ENCODE results near the gene ATXN1.
A peak's percentile ranks its signal among the peaks of the same experiment; 100 is the strongest.

The ATXN1 gene

DNA sequence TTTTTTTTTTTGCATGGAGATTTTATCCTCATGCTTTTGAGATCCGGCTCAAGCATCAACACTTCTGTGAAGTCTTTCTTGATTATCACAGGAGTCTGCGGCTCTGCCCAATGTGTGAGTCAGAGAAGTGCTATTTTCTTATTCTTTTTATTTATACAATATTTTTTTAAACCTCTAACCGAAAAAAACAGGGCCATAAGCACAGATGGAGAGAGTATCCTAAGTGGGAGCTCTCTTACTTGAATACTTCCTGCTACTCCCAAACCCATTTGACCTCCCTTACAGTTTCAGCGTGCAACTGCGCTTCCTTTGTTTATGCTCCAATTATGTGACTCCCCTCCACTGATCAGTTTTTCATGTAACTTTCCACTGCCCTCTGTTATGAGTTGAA lies 8.7 kb upstream of the ATXN1 start:
- POLR2A ChIA-PET, result interaction anchor here (1.1 kb wide), 1 partner anchor 8 kb away, joined by 6 read pairs; the partner anchor contains the start of gene ATXN1
- Histone ChIP-seq H3K4me3 (ENCODE audit: low read depth, low read length) (no peak overlapping the region), H3K9me3 (ENCODE audit: control insufficient read depth, insufficient read depth, low read depth, low read length) (no peaks in the 10 kb centered on the region), H3K36me3 (ENCODE audit: control insufficient read depth in 2 of 2, insufficient read depth in 1 of 2, low read length in 2 of 2) (no peaks in the 10 kb centered on the region), H3K27ac (ENCODE audit: extremely low read depth, low read depth, low read length) (peak overlapping the region; percentile 12; the same call in 1 of the 2 replicates), H3K4me1 (ENCODE audit: control insufficient read depth, insufficient read depth, low read length) (peaks cover 50% of the 10 kb centered on the region)
- CTCF ChIA-PET, result interaction anchor here (0.7 to 10.0 kb wide), 11 partner anchors 19 to 467 kb away, joined by 3 to 82 read pairs (median 4); no protein-coding TSS in a partner anchor
- TF ChIP-seq, protein P1, sequence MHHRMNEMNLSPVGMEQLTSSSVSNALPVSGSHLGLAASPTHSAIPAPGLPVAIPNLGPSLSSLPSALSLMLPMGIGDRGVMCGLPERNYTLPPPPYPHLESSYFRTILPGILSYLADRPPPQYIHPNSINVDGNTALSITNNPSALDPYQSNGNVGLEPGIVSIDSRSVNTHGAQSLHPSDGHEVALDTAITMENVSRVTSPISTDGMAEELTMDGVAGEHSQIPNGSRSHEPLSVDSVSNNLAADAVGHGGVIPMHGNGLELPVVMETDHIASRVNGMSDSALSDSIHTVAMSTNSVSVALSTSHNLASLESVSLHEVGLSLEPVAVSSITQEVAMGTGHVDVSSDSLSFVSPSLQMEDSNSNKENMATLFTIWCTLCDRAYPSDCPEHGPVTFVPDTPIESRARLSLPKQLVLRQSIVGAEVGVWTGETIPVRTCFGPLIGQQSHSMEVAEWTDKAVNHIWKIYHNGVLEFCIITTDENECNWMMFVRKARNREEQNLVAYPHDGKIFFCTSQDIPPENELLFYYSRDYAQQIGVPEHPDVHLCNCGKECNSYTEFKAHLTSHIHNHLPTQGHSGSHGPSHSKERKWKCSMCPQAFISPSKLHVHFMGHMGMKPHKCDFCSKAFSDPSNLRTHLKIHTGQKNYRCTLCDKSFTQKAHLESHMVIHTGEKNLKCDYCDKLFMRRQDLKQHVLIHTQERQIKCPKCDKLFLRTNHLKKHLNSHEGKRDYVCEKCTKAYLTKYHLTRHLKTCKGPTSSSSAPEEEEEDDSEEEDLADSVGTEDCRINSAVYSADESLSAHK (tag by site-specific recombination; IDR thresholded peaks at IDR 0.05), result no peak
- peak; percentile 54; the same call in 1 of the 2 replicates for TF ChIP-seq ZNF394 (tag by site-specific recombination; IDR thresholded peaks at IDR 0.05; ENCODE audit: borderline replicate concordance)
- TF ChIP-seq, protein P2, sequence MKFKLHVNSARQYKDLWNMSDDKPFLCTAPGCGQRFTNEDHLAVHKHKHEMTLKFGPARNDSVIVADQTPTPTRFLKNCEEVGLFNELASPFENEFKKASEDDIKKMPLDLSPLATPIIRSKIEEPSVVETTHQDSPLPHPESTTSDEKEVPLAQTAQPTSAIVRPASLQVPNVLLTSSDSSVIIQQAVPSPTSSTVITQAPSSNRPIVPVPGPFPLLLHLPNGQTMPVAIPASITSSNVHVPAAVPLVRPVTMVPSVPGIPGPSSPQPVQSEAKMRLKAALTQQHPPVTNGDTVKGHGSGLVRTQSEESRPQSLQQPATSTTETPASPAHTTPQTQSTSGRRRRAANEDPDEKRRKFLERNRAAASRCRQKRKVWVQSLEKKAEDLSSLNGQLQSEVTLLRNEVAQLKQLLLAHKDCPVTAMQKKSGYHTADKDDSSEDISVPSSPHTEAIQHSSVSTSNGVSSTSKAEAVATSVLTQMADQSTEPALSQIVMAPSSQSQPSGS (tag by site-specific recombination; IDR thresholded peaks at IDR 0.05; ENCODE audit: low read depth), result no peak
- no peak for TF ChIP-seq ZNF747 (tag by site-specific recombination; IDR thresholded peaks at IDR 0.05)
- TF ChIP-seq WT1 (tag by site-specific recombination; IDR thresholded peaks at IDR 0.05), result peak; percentile 67
- TF ChIP-seq, protein P3, sequence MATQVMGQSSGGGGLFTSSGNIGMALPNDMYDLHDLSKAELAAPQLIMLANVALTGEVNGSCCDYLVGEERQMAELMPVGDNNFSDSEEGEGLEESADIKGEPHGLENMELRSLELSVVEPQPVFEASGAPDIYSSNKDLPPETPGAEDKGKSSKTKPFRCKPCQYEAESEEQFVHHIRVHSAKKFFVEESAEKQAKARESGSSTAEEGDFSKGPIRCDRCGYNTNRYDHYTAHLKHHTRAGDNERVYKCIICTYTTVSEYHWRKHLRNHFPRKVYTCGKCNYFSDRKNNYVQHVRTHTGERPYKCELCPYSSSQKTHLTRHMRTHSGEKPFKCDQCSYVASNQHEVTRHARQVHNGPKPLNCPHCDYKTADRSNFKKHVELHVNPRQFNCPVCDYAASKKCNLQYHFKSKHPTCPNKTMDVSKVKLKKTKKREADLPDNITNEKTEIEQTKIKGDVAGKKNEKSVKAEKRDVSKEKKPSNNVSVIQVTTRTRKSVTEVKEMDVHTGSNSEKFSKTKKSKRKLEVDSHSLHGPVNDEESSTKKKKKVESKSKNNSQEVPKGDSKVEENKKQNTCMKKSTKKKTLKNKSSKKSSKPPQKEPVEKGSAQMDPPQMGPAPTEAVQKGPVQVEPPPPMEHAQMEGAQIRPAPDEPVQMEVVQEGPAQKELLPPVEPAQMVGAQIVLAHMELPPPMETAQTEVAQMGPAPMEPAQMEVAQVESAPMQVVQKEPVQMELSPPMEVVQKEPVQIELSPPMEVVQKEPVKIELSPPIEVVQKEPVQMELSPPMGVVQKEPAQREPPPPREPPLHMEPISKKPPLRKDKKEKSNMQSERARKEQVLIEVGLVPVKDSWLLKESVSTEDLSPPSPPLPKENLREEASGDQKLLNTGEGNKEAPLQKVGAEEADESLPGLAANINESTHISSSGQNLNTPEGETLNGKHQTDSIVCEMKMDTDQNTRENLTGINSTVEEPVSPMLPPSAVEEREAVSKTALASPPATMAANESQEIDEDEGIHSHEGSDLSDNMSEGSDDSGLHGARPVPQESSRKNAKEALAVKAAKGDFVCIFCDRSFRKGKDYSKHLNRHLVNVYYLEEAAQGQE (tag by site-specific recombination; IDR thresholded peaks at IDR 0.05), result no peak
- no peak for TF ChIP-seq ZNF777 (tag by site-specific recombination; IDR thresholded peaks at IDR 0.05; ENCODE audit: borderline replicate concordance)

DNA sequence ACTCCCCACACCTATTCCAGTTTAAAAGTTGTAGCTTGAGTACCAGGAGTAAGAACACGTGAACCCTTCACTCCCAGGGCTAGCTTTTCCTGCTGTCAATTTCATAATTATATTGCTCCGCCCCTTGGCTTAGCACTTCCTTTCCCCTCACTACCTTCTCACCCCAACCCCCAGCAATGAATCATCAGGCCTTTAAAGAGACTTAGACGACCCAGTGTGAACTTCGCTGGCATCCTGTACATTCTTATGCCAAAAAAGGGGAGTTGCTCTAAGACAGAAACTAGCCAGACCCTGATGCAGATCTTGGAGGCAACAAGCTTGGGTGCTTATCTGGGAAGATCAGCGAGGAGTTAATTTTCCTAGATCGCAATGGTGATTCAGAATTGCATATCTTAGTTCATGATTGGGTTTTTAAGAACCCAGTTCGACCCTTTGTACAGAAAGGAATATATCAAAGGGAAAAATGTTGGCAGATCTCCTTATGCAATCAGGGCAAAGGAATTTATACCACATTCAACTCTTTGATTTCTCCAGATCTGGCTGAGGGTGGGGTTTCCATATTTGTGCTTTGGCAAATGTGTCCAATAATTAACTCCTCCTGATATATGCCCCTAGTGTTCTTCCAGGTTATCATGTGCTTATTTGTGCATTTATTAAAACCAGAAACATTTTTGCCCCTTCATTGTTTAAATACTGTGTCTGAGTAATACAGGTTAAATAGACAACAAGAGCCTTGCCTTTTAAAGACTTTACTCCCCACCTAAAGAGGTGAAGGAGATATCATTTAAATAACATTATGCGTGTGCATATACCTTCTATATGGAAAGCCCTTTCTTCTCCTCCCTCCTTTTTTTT lies 8.1 kb upstream of the ATXN1 start:
- CTCF ChIA-PET, result interaction anchor here (0.6 to 10.0 kb wide), 9 partner anchors 105 to 437 kb away, joined by 3 to 82 read pairs (median 5); no protein-coding TSS in a partner anchor
- H3K9me3 ChIP-seq (ENCODE audit: control insufficient read depth, insufficient read depth, low read depth, low read length), result no peaks in the 10 kb centered on the region
- no peaks in the 10 kb centered on the region for H3K36me3 ChIP-seq (ENCODE audit: control insufficient read depth in 2 of 2, insufficient read depth in 1 of 2, low read length in 2 of 2)
- peaks cover 49% of the 10 kb centered on the region for H3K4me1 ChIP-seq (ENCODE audit: control insufficient read depth, insufficient read depth, low read length)
- H3K27ac ChIP-seq (ENCODE audit: extremely low read depth, low read depth, low read length), result peak overlapping the region; percentile 47
- H3K4me3 ChIP-seq (ENCODE audit: low read depth, low read length), result no peak overlapping the region
- POLR2A ChIA-PET, result interaction anchor here (1.2 kb wide), 1 partner anchor 34 kb away, joined by 5 read pairs; no protein-coding TSS in a partner anchor
- TF ChIP-seq ZNF433 (tag by site-specific recombination; IDR thresholded peaks at IDR 0.05; ENCODE audit: low read depth), result no peak
- TF ChIP-seq ZBTB48 (tag by site-specific recombination; IDR thresholded peaks at IDR 0.05), result no peak
- no peak for TF ChIP-seq ZNF157 (tag by site-specific recombination; IDR thresholded peaks at IDR 0.05)
- no peak for TF ChIP-seq ZNF561 (tag by site-specific recombination; IDR thresholded peaks at IDR 0.05; ENCODE audit: borderline replicate concordance)
- peak; percentile 81 for TF ChIP-seq ZBTB17 (tag by site-specific recombination; IDR thresholded peaks at IDR 0.05)
- TF ChIP-seq, protein P4, sequence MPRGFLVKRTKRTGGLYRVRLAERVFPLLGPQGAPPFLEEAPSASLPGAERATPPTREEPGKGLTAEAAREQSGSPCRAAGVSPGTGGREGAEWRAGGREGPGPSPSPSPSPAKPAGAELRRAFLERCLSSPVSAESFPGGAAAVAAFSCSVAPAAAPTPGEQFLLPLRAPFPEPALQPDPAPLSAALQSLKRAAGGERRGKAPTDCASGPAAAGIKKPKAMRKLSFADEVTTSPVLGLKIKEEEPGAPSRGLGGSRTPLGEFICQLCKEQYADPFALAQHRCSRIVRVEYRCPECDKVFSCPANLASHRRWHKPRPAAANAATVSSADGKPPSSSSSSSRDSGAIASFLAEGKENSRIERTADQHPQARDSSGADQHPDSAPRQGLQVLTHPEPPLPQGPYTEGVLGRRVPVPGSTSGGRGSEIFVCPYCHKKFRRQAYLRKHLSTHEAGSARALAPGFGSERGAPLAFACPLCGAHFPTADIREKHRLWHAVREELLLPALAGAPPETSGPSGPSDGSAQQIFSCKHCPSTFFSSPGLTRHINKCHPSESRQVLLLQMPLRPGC (tag by site-specific recombination; IDR thresholded peaks at IDR 0.05), result no peak
- TF ChIP-seq, protein P5, sequence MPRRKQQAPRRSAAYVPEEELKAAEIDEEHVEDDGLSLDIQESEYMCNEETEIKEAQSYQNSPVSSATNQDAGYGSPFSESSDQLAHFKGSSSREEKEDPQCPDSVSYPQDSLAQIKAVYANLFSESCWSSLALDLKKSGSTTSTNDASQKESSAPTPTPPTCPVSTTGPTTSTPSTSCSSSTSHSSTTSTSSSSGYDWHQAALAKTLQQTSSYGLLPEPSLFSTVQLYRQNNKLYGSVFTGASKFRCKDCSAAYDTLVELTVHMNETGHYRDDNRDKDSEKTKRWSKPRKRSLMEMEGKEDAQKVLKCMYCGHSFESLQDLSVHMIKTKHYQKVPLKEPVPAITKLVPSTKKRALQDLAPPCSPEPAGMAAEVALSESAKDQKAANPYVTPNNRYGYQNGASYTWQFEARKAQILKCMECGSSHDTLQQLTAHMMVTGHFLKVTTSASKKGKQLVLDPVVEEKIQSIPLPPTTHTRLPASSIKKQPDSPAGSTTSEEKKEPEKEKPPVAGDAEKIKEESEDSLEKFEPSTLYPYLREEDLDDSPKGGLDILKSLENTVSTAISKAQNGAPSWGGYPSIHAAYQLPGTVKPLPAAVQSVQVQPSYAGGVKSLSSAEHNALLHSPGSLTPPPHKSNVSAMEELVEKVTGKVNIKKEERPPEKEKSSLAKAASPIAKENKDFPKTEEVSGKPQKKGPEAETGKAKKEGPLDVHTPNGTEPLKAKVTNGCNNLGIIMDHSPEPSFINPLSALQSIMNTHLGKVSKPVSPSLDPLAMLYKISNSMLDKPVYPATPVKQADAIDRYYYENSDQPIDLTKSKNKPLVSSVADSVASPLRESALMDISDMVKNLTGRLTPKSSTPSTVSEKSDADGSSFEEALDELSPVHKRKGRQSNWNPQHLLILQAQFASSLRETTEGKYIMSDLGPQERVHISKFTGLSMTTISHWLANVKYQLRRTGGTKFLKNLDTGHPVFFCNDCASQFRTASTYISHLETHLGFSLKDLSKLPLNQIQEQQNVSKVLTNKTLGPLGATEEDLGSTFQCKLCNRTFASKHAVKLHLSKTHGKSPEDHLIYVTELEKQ (tag by site-specific recombination; IDR thresholded peaks at IDR 0.05; ENCODE audit: borderline replicate concordance), result no peak
- TF ChIP-seq, protein P6, sequence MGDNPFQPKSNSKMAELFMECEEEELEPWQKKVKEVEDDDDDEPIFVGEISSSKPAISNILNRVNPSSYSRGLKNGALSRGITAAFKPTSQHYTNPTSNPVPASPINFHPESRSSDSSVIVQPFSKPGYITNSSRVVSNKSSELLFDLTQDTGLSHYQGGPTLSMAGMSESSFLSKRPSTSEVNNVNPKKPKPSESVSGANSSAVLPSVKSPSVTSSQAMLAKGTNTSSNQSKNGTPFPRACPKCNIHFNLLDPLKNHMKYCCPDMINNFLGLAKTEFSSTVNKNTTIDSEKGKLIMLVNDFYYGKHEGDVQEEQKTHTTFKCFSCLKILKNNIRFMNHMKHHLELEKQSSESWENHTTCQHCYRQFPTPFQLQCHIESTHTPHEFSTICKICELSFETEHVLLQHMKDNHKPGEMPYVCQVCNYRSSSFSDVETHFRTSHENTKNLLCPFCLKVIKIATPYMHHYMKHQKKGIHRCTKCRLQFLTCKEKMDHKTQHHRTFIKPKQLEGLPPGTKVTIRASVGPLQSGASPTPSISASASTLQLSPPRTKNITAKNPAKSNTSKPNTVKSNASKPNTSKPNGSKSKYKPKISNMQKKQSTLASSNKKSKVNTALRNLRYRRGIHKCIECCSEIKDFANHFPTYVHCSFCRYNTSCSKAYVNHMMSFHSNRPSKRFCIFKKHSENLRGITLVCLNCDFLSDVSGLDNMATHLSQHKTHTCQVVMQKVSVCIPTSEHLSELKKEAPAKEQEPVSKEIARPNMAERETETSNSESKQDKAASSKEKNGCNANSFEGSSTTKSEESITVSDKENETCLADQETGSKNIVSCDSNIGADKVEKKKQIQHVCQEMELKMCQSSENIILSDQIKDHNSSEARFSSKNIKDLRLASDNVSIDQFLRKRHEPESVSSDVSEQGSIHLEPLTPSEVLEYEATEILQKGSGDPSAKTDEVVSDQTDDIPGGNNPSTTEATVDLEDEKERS (tag by site-specific recombination; IDR thresholded peaks at IDR 0.05), result no peak
